ENCODE measurements around the gene RNASEH2A. TPM values are rescaled to one million over a fixed set of nuclear protein-coding genes. Genes with fewer than 3 reads are reported as not detected.

RNASEH2A gene
- polyA plus RNA-seq, 1 donor (not counting 4 experiments of a cell fraction or from before 2014, with no cell fraction given) = 19.7 TPM

GRCh38 chr19:12847159-12848139, 41.1 kb downstream of the RNASEH2A start:
- Histone ChIP-seq H3K27me3 (ENCODE audit: control insufficient read depth, extremely low read depth, insufficient read depth, low read length) (no peaks in the 10 kb centered on the region), H3K36me3 (ENCODE audit: control insufficient read depth in 2 of 2, extremely low read depth in 1 of 2, insufficient read depth in 2 of 2, low read length in 2 of 2) (no peaks in the 10 kb centered on the region), H3K79me2 (ENCODE audit: control insufficient read depth, insufficient read depth, low read length) (no peaks in the 10 kb centered on the region), H4K20me1 (ENCODE audit: control insufficient read depth, extremely low read depth, insufficient read depth, low read length) (no peaks in the 10 kb centered on the region), H3K9ac (ENCODE audit: control insufficient read depth, extremely low read depth, insufficient read depth, low read length) (peak overlapping the region; percentile 30), H2AFZ (ENCODE audit: control insufficient read depth, low read length) (peak overlapping the region; percentile 73), H3K27ac (ENCODE audit: control insufficient read depth, insufficient read depth, low read length) (no peak overlapping the region), H3K9me3 (ENCODE audit: control insufficient read depth, low read depth, low read length) (no peaks in the 10 kb centered on the region), H3K4me3 (ENCODE audit: control insufficient read depth in 2 of 3, extremely low read depth in 1 of 3, insufficient read depth in 2 of 3, low read depth in 1 of 3, low read length in 3 of 3) (peak overlapping the region in 1 of 3 experiments; percentile 15), H3K4me2 (ENCODE audit: control insufficient read depth, extremely low read depth, insufficient read depth, low read depth, low read length) (peak overlapping the region; percentile 69), H3K4me1 (ENCODE audit: control insufficient read depth, extremely low read depth, insufficient read depth, low read length) (peaks cover 10% of the 10 kb centered on the region), H3K9me1 (ENCODE audit: control insufficient read depth, extremely low read depth, insufficient read depth, low read length) (no peaks in the 10 kb centered on the region)
- DNase-seq (ENCODE audit: low read depth, low spot score) = peak; percentile 60
- TF ChIP-seq, protein P1, sequence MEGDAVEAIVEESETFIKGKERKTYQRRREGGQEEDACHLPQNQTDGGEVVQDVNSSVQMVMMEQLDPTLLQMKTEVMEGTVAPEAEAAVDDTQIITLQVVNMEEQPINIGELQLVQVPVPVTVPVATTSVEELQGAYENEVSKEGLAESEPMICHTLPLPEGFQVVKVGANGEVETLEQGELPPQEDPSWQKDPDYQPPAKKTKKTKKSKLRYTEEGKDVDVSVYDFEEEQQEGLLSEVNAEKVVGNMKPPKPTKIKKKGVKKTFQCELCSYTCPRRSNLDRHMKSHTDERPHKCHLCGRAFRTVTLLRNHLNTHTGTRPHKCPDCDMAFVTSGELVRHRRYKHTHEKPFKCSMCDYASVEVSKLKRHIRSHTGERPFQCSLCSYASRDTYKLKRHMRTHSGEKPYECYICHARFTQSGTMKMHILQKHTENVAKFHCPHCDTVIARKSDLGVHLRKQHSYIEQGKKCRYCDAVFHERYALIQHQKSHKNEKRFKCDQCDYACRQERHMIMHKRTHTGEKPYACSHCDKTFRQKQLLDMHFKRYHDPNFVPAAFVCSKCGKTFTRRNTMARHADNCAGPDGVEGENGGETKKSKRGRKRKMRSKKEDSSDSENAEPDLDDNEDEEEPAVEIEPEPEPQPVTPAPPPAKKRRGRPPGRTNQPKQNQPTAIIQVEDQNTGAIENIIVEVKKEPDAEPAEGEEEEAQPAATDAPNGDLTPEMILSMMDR (optimal IDR thresholded peaks at IDR 0.05 in 1 of 3, IDR thresholded peaks at IDR 0.05 in 1 of 3, conservative IDR thresholded peaks at IDR 0.05 in 1 of 3; ENCODE audit: extremely low read depth in 1 of 3, insufficient read depth in 2 of 3, low read length in 3 of 3) = peak; percentile 90 to 100 (median 95)
- no peak for TF ChIP-seq EZH2 (IDR thresholded peaks at IDR 0.05; ENCODE audit: low read length)
- FAIRE-seq = no peak
- dilution Hi-C loops (cut with MboI; ENCODE audit: extremely low pct_ligation_motif_present, low sequenced_read_pairs) = no loop called here

DNA sequence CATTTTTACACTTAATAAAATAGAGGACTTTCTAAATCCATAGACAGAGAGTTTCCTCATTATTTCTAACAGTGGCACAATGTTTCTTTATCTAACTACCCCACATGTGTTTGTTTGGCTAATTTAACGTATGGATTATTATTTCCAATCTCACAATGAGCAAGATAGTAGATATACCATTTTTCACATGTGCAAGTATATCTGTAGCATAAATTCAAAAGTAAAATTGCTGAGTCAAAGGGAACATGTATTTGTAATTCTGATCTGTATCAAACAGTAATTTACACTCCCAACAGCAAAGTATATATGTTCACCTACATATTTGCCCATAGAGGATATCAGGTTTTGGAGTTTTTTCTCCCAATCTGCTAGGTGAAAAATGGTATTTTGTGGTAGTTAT, 50.3 kb downstream of the RNASEH2A start:
- Histone ChIP-seq H3K79me2 (ENCODE audit: control insufficient read depth, insufficient read depth, low read length) (no peaks in the 10 kb centered on the region), H3K9me3 (ENCODE audit: control insufficient read depth, low read depth, low read length) (no peaks in the 10 kb centered on the region), H3K4me3 (ENCODE audit: control insufficient read depth in 2 of 3, extremely low read depth in 1 of 3, insufficient read depth in 2 of 3, low read depth in 1 of 3, low read length in 3 of 3) (no peak overlapping the region), H3K36me3 (ENCODE audit: control insufficient read depth in 2 of 2, extremely low read depth in 1 of 2, insufficient read depth in 2 of 2, low read length in 2 of 2) (no peaks in the 10 kb centered on the region), H3K4me2 (ENCODE audit: control insufficient read depth, extremely low read depth, insufficient read depth, low read depth, low read length) (no peak overlapping the region), H3K9me1 (ENCODE audit: control insufficient read depth, extremely low read depth, insufficient read depth, low read length) (no peaks in the 10 kb centered on the region), H3K27me3 (ENCODE audit: control insufficient read depth, extremely low read depth, insufficient read depth, low read length) (no peaks in the 10 kb centered on the region), H2AFZ (ENCODE audit: control insufficient read depth, low read length) (no peak overlapping the region), H3K4me1 (ENCODE audit: control insufficient read depth, extremely low read depth, insufficient read depth, low read length) (no peaks in the 10 kb centered on the region), H3K9ac (ENCODE audit: control insufficient read depth, extremely low read depth, insufficient read depth, low read length) (no peak overlapping the region), H3K27ac (ENCODE audit: control insufficient read depth, insufficient read depth, low read length) (no peak overlapping the region), H4K20me1 (ENCODE audit: control insufficient read depth, extremely low read depth, insufficient read depth, low read length) (no peaks in the 10 kb centered on the region)
- dilution Hi-C loops (cut with MboI; ENCODE audit: extremely low pct_ligation_motif_present, low sequenced_read_pairs) = no loop called here
- no peak for FAIRE-seq
- DNase-seq (ENCODE audit: low read depth, low spot score) = no peak
- no peak for TF ChIP-seq EZH2 (IDR thresholded peaks at IDR 0.05; ENCODE audit: low read length)
- TF ChIP-seq, protein P1 (optimal IDR thresholded peaks at IDR 0.05 in 1 of 3, IDR thresholded peaks at IDR 0.05 in 1 of 3, conservative IDR thresholded peaks at IDR 0.05 in 1 of 3; ENCODE audit: extremely low read depth in 1 of 3, insufficient read depth in 2 of 3, low read length in 3 of 3) = no peak
